Astrocyte (in vitro differentiated cells and primary cell): ENCODE measurements around the gene CPT1A. TPM values are rescaled to one million over a fixed set of nuclear protein-coding genes. Genes with fewer than 3 reads are reported as not detected.

Source experiments
- DNase-seq: peaks from one replicate; pipeline ENCODE4 v3.0.0-alpha.2; 2010; ENCODE audit warnings: low read depth
- FAIRE-seq: peaks from 2 replicates; lab custom pipeline; 2011; peaks lifted over from hg19 to GRCh38; lab: Jason Lieb, UNC
- H2AFZ ChIP-seq: 2 replicates; pipeline ENCODE4 v1.6.0; 2012; ENCODE audit warnings: low read depth, low read length, inconsistent platforms
- H3K27ac ChIP-seq: 2 replicates; pipeline ENCODE4 v1.5.1; 2011; ENCODE audit warnings: low read depth, low read length, inconsistent platforms
- H3K27me3 ChIP-seq: 2 replicates; pipeline ENCODE4 v1.6.0; 2011; ENCODE audit warnings: low read length, inconsistent platforms; ENCODE audit not compliant: insufficient read depth
- H3K36me3 ChIP-seq: 2 replicates; pipeline ENCODE4 v1.5.1; 2011; ENCODE audit warnings: low read length, inconsistent platforms; ENCODE audit not compliant: insufficient read depth
- H3K4me1 ChIP-seq: 2 replicates; pipeline ENCODE4 v1.5.1; 2011; ENCODE audit warnings: low read length, inconsistent platforms; ENCODE audit not compliant: insufficient read depth
- H3K4me2 ChIP-seq: 2 replicates; pipeline ENCODE4 v1.6.0; 2012; ENCODE audit warnings: low read length, inconsistent platforms
- H3K4me3 ChIP-seq: 2 replicates; pipeline ENCODE4 v1.5.1; 2011; ENCODE audit warnings: low read depth, mild to moderate bottlenecking, low read length, inconsistent platforms; ENCODE audit not compliant: insufficient read depth
- H3K79me2 ChIP-seq: 2 replicates; pipeline ENCODE4 v1.6.0; 2012; ENCODE audit warnings: mild to moderate bottlenecking, low read length, inconsistent platforms; ENCODE audit not compliant: insufficient read depth
- H3K9ac ChIP-seq: 2 replicates; pipeline ENCODE4 v1.6.0; 2012; ENCODE audit warnings: mild to moderate bottlenecking, low read length, inconsistent platforms
- H3K9me3 ChIP-seq: 2 replicates; pipeline ENCODE4 v1.5.1; 2012; ENCODE audit warnings: low read depth, mild to moderate bottlenecking, low read length, inconsistent platforms; ENCODE audit not compliant: insufficient read depth
- H4K20me1 ChIP-seq: 2 replicates; pipeline ENCODE4 v1.6.0; 2012; ENCODE audit warnings: low read length, inconsistent platforms; ENCODE audit not compliant: insufficient read depth
- H3K27ac Mint-ChIP-seq: one replicate; pipeline ENCODE4 v1.8.0; 2021; ENCODE audit warnings: mild to moderate bottlenecking, mixed read lengths; ENCODE audit not compliant: unreplicated experiment
- H3K27me3 Mint-ChIP-seq: one replicate; pipeline ENCODE4 v1.8.0; 2021; ENCODE audit warnings: low read depth, mixed read lengths; ENCODE audit not compliant: unreplicated experiment
- H3K36me3 Mint-ChIP-seq: one replicate; pipeline ENCODE4 v1.8.0; 2021; ENCODE audit warnings: low read depth, mixed read lengths; ENCODE audit not compliant: unreplicated experiment
- H3K4me1 Mint-ChIP-seq: one replicate; pipeline ENCODE4 v1.8.0; 2021; ENCODE audit warnings: low read depth, mixed read lengths; ENCODE audit not compliant: unreplicated experiment
- H3K4me3 Mint-ChIP-seq: one replicate; pipeline ENCODE4 v1.8.0; 2021; ENCODE audit warnings: mild to moderate bottlenecking, moderate library complexity, mixed read lengths; ENCODE audit not compliant: unreplicated experiment
- H3K9me3 Mint-ChIP-seq: one replicate; pipeline ENCODE4 v1.8.0; 2021; ENCODE audit warnings: mild to moderate bottlenecking, mixed read lengths; ENCODE audit not compliant: unreplicated experiment
- EZH2 ChIP-seq: IDR thresholded peaks from 2 replicates; pipeline ENCODE4 v1.6.1; 2012; ENCODE audit warnings: mild to moderate bottlenecking, low read length, inconsistent platforms; ENCODE audit not compliant: insufficient read depth
- total RNA-seq: library from RNA; stranded (reverse); gene quantifications from 2 replicates; pipeline ENCODE4 v1.2.1, GENCODE V29; 2021
- TF ChIP-seq, protein P1 (sequence below): IDR thresholded peaks from 2 replicates; pipeline ENCODE4 v1.5.1; 2011; ENCODE audit warnings: low read depth, mild to moderate bottlenecking, inconsistent platforms, low read length, moderate library complexity; ENCODE audit not compliant: insufficient read depth

The CPT1A gene
- total RNA-seq, 1 donor from 2014 or later, result 2.3 TPM

DNA sequence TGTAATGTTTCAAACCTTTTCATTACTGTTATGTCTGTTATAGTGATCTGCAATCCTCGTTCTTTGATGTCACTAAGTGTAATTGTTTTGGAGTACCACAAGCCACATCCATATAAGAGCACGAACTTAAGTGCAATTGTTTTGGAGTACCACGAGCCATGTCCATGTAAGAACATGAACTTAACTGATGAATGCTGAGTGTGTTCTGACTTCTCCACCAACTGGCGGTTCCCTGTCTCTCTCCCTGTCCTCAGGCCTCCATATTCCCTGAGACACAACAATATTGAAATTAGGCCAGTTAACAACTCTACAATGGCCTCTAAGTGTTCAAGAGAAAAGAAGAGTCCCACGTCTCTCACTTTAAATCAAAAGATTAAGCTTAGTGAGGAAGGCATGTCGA is 113.9 kb downstream of the CPT1A start:
- Mint-ChIP-seq H3K27ac (no peak overlapping the region), H3K4me3 (no peak overlapping the region)
- no peak for FAIRE-seq

DNA sequence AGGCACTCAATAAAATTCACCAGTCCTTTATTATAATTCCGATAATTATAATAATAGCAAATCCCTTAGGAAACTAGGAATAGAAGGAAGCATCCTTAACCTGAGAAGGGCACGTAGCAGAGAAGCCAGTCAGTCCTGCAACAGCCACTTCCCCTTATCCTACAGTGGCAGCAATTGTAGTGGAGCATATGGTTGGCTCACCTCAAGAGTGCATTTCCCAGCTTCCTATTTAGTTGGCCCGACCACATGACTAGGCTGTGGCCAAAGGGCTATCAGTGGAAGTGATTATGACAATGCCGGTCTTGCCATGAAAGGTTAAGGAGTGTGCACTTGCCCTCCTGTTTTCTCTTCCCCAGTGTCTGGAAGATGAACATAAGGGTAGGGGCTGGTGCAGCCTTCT is 117.4 kb downstream of the CPT1A start:
- TF ChIP-seq EZH2, result no peak
- TF ChIP-seq, protein P1, sequence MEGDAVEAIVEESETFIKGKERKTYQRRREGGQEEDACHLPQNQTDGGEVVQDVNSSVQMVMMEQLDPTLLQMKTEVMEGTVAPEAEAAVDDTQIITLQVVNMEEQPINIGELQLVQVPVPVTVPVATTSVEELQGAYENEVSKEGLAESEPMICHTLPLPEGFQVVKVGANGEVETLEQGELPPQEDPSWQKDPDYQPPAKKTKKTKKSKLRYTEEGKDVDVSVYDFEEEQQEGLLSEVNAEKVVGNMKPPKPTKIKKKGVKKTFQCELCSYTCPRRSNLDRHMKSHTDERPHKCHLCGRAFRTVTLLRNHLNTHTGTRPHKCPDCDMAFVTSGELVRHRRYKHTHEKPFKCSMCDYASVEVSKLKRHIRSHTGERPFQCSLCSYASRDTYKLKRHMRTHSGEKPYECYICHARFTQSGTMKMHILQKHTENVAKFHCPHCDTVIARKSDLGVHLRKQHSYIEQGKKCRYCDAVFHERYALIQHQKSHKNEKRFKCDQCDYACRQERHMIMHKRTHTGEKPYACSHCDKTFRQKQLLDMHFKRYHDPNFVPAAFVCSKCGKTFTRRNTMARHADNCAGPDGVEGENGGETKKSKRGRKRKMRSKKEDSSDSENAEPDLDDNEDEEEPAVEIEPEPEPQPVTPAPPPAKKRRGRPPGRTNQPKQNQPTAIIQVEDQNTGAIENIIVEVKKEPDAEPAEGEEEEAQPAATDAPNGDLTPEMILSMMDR, result no peak
- DNase-seq (no peak), FAIRE-seq (no peak)
- no peak overlapping the region for H3K4me3 Mint-ChIP-seq
- no peak overlapping the region for H2AFZ ChIP-seq
- no peak overlapping the region for H3K27ac Mint-ChIP-seq
- H3K27me3 Mint-ChIP-seq, result peaks cover 35% of the 10 kb centered on the region
- peaks cover 2% of the 10 kb centered on the region for H3K36me3 Mint-ChIP-seq
- H3K9me3 Mint-ChIP-seq, result peaks cover 17% of the 10 kb centered on the region
- H3K4me2 ChIP-seq, result no peak overlapping the region
- H3K4me1 ChIP-seq, result no peaks in the 10 kb centered on the region
- peaks cover 4% of the 10 kb centered on the region for H3K9me3 ChIP-seq
- H4K20me1 ChIP-seq, result no peaks in the 10 kb centered on the region
- no peak overlapping the region for H3K4me3 ChIP-seq
- H3K27ac ChIP-seq, result no peak overlapping the region
- peaks cover 43% of the 10 kb centered on the region for H3K27me3 ChIP-seq
- no peak overlapping the region for H3K9ac ChIP-seq
- no peaks in the 10 kb centered on the region for H3K4me1 Mint-ChIP-seq
- H3K36me3 ChIP-seq, result no peaks in the 10 kb centered on the region
- H3K79me2 ChIP-seq, result no peaks in the 10 kb centered on the region

More for the DNA sequence above, 113.9 kb downstream of the CPT1A start:
- peaks cover 4% of the 10 kb centered on the region for H3K9me3 Mint-ChIP-seq
- no peaks in the 10 kb centered on the region for H3K4me1 ChIP-seq
- H4K20me1 ChIP-seq, result no peaks in the 10 kb centered on the region
- no peak for DNase-seq
- peaks cover 5% of the 10 kb centered on the region for H3K36me3 Mint-ChIP-seq
- no peaks in the 10 kb centered on the region for H3K4me1 Mint-ChIP-seq
- H3K27me3 Mint-ChIP-seq, result peaks cover 47% of the 10 kb centered on the region
- H3K27me3 ChIP-seq, result peaks cover 47% of the 10 kb centered on the region
- H3K9me3 ChIP-seq, result no peaks in the 10 kb centered on the region
- no peak overlapping the region for H2AFZ ChIP-seq
- H3K79me2 ChIP-seq, result no peaks in the 10 kb centered on the region
- H3K4me2 ChIP-seq, result no peak overlapping the region
- no peak overlapping the region for H3K9ac ChIP-seq
- no peak overlapping the region for H3K27ac ChIP-seq
- no peak for TF ChIP-seq EZH2
- TF ChIP-seq, protein P1, result no peak
- no peak overlapping the region for H3K4me3 ChIP-seq
- no peaks in the 10 kb centered on the region for H3K36me3 ChIP-seq

DNA sequence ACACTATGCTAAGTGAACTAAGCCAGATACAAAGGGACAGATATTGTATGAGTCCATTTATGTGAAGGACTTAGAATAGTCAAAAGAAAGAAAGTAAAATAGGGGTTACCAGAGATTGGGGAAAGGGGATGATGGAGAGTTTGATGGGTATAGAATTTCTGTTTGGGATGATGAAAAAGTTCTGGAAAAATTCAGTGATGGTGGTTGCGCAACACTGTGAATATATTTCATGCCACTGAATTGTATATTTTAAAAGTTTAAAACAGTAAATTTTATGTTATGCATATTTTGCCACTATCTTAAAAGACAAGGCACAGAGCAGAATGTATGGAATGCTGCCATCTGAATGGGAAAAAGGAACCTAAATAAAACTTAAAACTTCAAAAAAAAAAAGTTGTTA is 119.6 kb downstream of the CPT1A start:
- H2AFZ ChIP-seq, result no peak overlapping the region
- no peak overlapping the region for H3K4me2 ChIP-seq
- peaks cover 7% of the 10 kb centered on the region for H3K9me3 ChIP-seq
- H3K27me3 ChIP-seq, result peaks cover 45% of the 10 kb centered on the region
- FAIRE-seq (no peak), DNase-seq (no peak)
- no peak for TF ChIP-seq EZH2
- TF ChIP-seq, protein P1, result no peak
- Mint-ChIP-seq H3K36me3 (peaks cover 2% of the 10 kb centered on the region), H3K4me1 (no peaks in the 10 kb centered on the region), H3K4me3 (no peak overlapping the region), H3K9me3 (peaks cover 22% of the 10 kb centered on the region), H3K27me3 (peaks cover 24% of the 10 kb centered on the region), H3K27ac (no peak overlapping the region)
- no peaks in the 10 kb centered on the region for H3K79me2 ChIP-seq
- H3K4me1 ChIP-seq, result no peaks in the 10 kb centered on the region
- no peak overlapping the region for H3K9ac ChIP-seq
- no peak overlapping the region for H3K4me3 ChIP-seq
- no peaks in the 10 kb centered on the region for H4K20me1 ChIP-seq
- H3K27ac ChIP-seq, result no peak overlapping the region
- no peaks in the 10 kb centered on the region for H3K36me3 ChIP-seq
